Measurements from ENCODE around the gene CNNM1.

CNNM1 gene

DNA sequence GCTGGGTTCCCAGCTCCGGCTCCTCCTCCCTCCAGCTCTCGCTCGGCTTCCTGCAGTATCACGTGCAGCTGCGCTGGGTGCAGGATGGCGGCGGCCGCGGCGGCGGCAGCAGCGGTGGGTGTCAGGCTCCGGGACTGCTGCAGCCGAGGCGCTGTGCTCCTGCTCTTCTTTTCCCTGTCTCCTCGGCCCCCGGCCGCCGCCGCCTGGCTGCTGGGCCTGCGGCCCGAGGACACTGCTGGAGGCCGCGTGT lies at the start of gene CNNM1:
Gene CNNM1, plus strand, starts transcription at position 53 of the 250 bp plus-strand sequence. Its CDS starts 32 bp downstream, at position 85.
- DNase-seq (ENCODE audit: low read depth in 2 of 2), result no peak

- no peak for DNase-seq (ENCODE audit: low read depth in 2 of 2)
Observed at GRCh38 chr10:99279626-99280111, 49.5 kb upstream of the CNNM1 start.

GRCh38 chr10:99280472-99280871 lies 48.7 kb upstream of the CNNM1 start:
- no peak for DNase-seq (ENCODE audit: low read depth in 2 of 2)

GRCh38 chr10:99285881-99286280 lies 43.3 kb upstream of the CNNM1 start:
- DNase-seq (ENCODE audit: low read depth in 2 of 2), result no peak

GRCh38 chr10:99290306-99290705 lies 38.9 kb upstream of the CNNM1 start:
- no peak for DNase-seq (ENCODE audit: low read depth in 2 of 2)

DNA sequence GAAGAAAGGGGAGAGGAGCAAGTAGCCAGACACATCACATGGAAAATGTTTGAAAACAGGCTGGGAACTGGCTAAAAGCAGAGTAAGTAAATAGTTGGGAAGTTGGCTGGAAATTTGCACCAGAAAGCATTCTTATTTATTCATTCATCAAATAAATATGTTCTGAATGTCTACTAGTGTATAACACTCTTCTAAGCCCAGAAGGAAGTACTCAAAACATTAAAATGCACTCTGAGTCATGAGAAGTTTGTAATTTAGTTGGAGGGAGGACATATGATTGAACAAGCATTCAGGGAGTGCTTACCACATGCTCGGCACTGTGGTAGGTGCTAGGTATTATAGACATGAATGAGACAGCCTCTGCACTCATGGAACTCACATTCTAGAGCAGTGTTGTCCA lies 37.0 kb upstream of the CNNM1 start:
- DNase-seq (ENCODE audit: low read depth in 2 of 2), result no peak

DNA sequence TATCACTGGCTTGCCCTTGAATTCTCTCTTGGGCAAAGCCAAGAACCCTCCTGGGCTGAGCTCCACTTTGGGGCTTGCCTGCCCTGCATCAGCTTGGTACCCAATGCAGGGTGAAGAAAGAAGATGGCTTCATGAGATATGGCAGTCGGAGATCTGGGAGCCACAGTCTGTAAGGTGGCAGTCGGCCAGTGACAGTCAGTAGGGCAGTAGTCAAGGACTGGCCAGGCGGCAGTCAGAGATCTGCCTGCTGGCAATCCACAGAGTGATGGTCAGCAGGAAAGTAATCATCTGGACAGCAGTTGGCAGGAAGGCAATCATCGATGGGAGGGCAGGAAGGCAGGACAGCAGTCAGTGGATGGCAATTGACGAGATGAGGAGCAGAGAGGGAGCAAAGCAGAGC lies 32.6 kb upstream of the CNNM1 start:
- DNase-seq (ENCODE audit: low read depth in 2 of 2), result no peak

DNA sequence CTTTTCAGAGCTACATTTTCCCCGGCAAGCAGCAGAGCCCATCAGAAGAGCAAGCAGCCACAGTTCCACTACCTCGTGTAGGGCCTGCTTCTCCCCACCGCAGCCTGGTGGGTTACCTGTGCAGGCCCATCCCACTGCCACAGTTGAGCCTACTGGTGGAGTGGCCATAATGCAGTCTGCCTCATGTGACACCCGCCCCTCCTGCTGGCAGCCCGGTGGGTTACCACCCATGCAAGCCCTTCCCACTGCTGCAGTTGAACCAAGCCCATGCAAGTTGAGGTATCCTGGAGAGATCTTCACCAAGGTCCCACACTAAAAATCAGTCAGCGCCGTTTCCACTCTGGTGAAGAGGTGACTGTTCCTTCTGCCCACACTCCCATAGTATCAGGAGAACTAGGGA lies 32.1 kb upstream of the CNNM1 start:
- no peak for DNase-seq (ENCODE audit: low read depth in 2 of 2)

- DNase-seq (ENCODE audit: low read depth in 2 of 2), result no peak
Observed at GRCh38 chr10:99303899-99304861, 25.0 kb upstream of the CNNM1 start.

GRCh38 chr10:99304862-99305229 lies 24.3 kb upstream of the CNNM1 start:
- DNase-seq (ENCODE audit: low read depth in 2 of 2), result no peak

- DNase-seq (ENCODE audit: low read depth in 2 of 2), result no peak
Observed at GRCh38 chr10:99312501-99312900, 16.7 kb upstream of the CNNM1 start.

- no peak for DNase-seq (ENCODE audit: low read depth in 2 of 2)
Observed at GRCh38 chr10:99315853-99316252, 13.3 kb upstream of the CNNM1 start.

GRCh38 chr10:99316374-99316773 lies 12.8 kb upstream of the CNNM1 start:
- no peak for DNase-seq (ENCODE audit: low read depth in 2 of 2)

- no peak for DNase-seq (ENCODE audit: low read depth in 2 of 2)
Observed at GRCh38 chr10:99318048-99318447, 11.1 kb upstream of the CNNM1 start.

- no peak for DNase-seq (ENCODE audit: low read depth in 2 of 2)
Observed at GRCh38 chr10:99318475-99318874, 10.7 kb upstream of the CNNM1 start.

GRCh38 chr10:99325281-99325680 lies 3.9 kb upstream of the CNNM1 start:
- no peak for DNase-seq (ENCODE audit: low read depth in 2 of 2)

DNA sequence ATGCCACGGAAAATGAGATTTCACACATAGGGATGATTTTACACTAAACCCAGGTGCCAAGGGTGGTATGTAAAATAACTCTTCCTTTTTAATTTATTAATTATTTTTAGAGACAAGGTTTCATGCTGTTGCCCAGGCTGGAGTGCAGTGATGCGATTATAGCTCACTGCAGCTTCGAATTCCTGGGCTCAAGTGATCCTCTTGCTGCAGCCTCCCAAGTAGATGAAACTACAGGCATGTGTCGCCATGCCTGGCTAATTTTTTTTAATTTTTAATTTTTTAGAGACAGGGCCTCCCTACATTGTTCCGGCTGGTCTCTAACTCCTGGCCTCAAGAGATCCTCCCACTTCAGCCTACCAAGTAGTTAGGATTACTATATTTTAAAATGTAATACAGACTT lies 2.3 kb upstream of the CNNM1 start:
- DNase-seq (ENCODE audit: low read depth in 2 of 2), result no peak

- no peak for DNase-seq (ENCODE audit: low read depth in 2 of 2)
Observed at GRCh38 chr10:99328579-99329303, 415 bp upstream of the CNNM1 start.

GRCh38 chr10:99329554-99330346 lies 594 bp downstream of the CNNM1 start:
- no peak for DNase-seq (ENCODE audit: low read depth in 2 of 2)

- DNase-seq (ENCODE audit: low read depth in 2 of 2), result no peak
Observed at GRCh38 chr10:99330347-99330924, 1.3 kb downstream of the CNNM1 start.

DNA sequence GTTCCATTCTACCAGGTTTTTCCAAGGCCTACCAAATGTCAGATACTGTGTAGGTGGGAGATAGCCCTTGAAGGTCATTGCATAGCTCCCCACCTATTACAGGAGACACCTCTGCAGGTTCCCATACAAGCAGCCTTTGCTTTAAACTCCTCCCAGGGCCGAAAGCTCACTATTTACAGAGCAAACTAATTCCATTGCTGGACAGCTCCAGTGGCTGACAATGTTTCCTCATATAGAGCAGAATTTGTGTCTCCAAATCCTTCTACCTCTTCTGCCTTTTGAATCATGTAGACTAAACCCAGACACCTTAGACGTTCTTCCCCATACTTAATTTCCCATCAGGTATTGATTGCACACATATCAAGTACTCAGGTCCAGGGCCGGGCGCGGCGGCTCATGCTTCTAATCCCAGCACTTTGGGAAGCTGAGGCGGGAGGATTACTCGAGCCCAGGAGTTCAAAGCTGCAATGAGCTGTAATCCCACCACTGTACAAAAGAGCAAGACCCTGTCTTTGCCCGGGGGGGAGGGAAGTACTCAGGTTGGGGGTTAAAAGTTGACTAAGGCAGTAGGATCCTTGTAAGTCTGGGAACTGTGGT lies 2.1 kb downstream of the CNNM1 start:
- no peak for DNase-seq (ENCODE audit: low read depth in 2 of 2)
